ENCODE measurements around the gene NATD1. TPM values are rescaled to one million over a fixed set of nuclear protein-coding genes. Genes with fewer than 3 reads are reported as not detected.
A peak's percentile ranks its signal among the peaks of the same experiment; 100 is the strongest.

NATD1 gene
- total and polyA plus RNA-seq, 9 of the 15 experiments (the other 6 are each of a cell fraction or from before 2014, with no cell fraction given): 0.24 to 5.4 (median 1.6) TPM

- TF ChIP-seq ZNF609 (CRISPR knock-in tag; IDR thresholded peaks at IDR 0.05; ENCODE audit: borderline replicate concordance) (no peak), TFAP4 (CRISPR knock-in tag; IDR thresholded peaks at IDR 0.05; ENCODE audit: borderline replicate concordance) (peak; percentile 99), XRCC3 (IDR thresholded peaks at IDR 0.05) (no peak), FOXM1 (IDR thresholded peaks at IDR 0.05; ENCODE audit: low read depth) (no peak), FOXM1 (CRISPR knock-in tag; IDR thresholded peaks at IDR 0.05; ENCODE audit: low read depth) (no peak), STAG1 (CRISPR knock-in tag; IDR thresholded peaks at IDR 0.05; ENCODE audit: borderline replicate concordance) (no peak), ARID4B (CRISPR knock-in tag; IDR thresholded peaks at IDR 0.05) (no peak), PHF8 (IDR thresholded peaks at IDR 0.05; ENCODE audit: borderline replicate concordance, low read length) (peak; percentile 34; the same call in 1 of the 2 replicates), NEUROD1 (IDR thresholded peaks at IDR 0.05; ENCODE audit: borderline replicate concordance, low read depth, low read length, partially characterized antibody) (peak; percentile 31), CGGBP1 (CRISPR knock-in tag; IDR thresholded peaks at IDR 0.05) (no peak), FOXA3 (CRISPR knock-in tag; conservative IDR thresholded peaks at IDR 0.05 in 1 of 2, IDR thresholded peaks at IDR 0.05 in 1 of 2) (no peak), TBP (optimal IDR thresholded peaks at IDR 0.05; ENCODE audit: low read depth, low read length) (peak; percentile 58), ZNF140 (CRISPR knock-in tag; IDR thresholded peaks at IDR 0.05) (no peak), RB1 (IDR thresholded peaks at IDR 0.05; ENCODE audit: low read depth) (no peak)
These were observed at the start of gene NATD1 (continued) for GRCh38 chr17:21252796-21253645.

All from K562 (cell line).